Ovary (tissue), 9 donors: ENCODE data around the gene SLC15A1. TPM values are rescaled to one million over a fixed set of nuclear protein-coding genes. Genes with fewer than 3 reads are reported as not detected.

Source experiments
- DNase-seq, 5 donors: peaks; one replicate each; pipeline ENCODE4 v3.0.0-alpha.2; 2019 to 2020
- H3K27ac ChIP-seq, 2 donors: fragments of 200-600 bp; one replicate each; pipeline versions ENCODE4 v1.5.1 to v1.8.0; 2019 to 2022
- H3K27me3 ChIP-seq: fragments of 200-600 bp; one replicate; pipeline ENCODE4 v1.8.0; 2022
- H3K36me3 ChIP-seq: fragments of 200-600 bp; sonication (generic); one replicate; pipeline ENCODE4 v1.5.1; 2019
- H3K4me1 ChIP-seq: one replicate; pipeline ENCODE4 v1.8.1; 2013; ENCODE audit warnings: mild to moderate bottlenecking, moderate library complexity; ENCODE audit not compliant: insufficient read depth
- H3K4me3 ChIP-seq: fragments of 200-600 bp; sonication (generic); one replicate; pipeline ENCODE4 v1.5.1; 2017
- H3K9me3 ChIP-seq, 2 donors: fragments of 200-600 bp in 1 of 2; sonication (generic) in 1 of 2; one replicate each; pipeline versions ENCODE4 v1.5.1 to v1.8.1; 2013 to 2019; ENCODE audit warnings: mild to moderate bottlenecking in 1 of 2, moderate library complexity in 1 of 2
- EP300 ChIP-seq: sonication (generic); formaldehyde crosslinking; IDR thresholded peaks from one replicate; pipeline ENCODE4 v1.6.1; 2017; ENCODE audit warnings: antibody characterized with exemption
- POLR2A ChIP-seq: fragments of 450-650 bp; IDR thresholded peaks from one replicate; pipeline ENCODE4 v1.6.1; 2017; ENCODE audit warnings: antibody characterized with exemption, mild to moderate bottlenecking, moderate library complexity
- WGBS, 3 donors: extraction: QIAGEN DNeasy Blood & Tissue Kit in 1 of 3; methylation state at CpG; one replicate each; pipeline versions ENCODE4 v1.1.5 to v1.1.7; 2013 to 2017; 5-methylcytosine and 5-hydroxymethylcytosine counted together
- intact Hi-C, 4 donors: fragments of 100-400 bp; cut with DNase I; formaldehyde crosslinking; loops; one replicate each; pipeline versions ENCODE4 v1.11.0 to v1.15.1; 2022 to 2023
- polyA plus RNA-seq, 2 donors: library from polyadenylated mRNA; stranded (reverse); fragments of 200-250 nt in 1 of 2; fragments of 350-450 nt in 1 of 2; fragmentation: Illumina TruSeq in 1 of 2; extraction: RNeasy Lipid Tissue Mini Kit (QIAGEN cat#74804) in 1 of 2; gene quantifications; one replicate each; pipeline ENCODE4 v1.2.3, GENCODE V29; 2013 to 2014
- total RNA-seq, 7 donors: library from RNA; depleted of rRNA in 2 of 7; stranded (reverse); fragments of >200 nt in 2 of 7; fragmentation: NEBNext Ultra II Directional in 3 of 7; extraction: Animal tissue kit (Norgen Biotek cat#: 25700) in 3 of 7; gene quantifications; one replicate each; pipeline versions ENCODE4 v1.1.0 to v1.2.4, GENCODE V29; 2016 to 2023
- TF ChIP-seq, protein P1 (sequence below), 3 donors: fragments of 450-650 bp in 2 of 3; fragments of 200-600 bp in 1 of 3; IDR thresholded peaks; one replicate each; pipeline versions ENCODE4 v1.5.1 to v1.8.0; 2016 to 2022; ENCODE audit warnings: antibody characterized with exemption in 3 of 3, mild to moderate bottlenecking in 1 of 3
- donor health status: DM: no; HTN: no; CAD: no; lungs with moderate emphysema.
- donor health status: DM: no; HTN: no; CAD: no.
- donor health status: Bipolar disorder and iron deficiency.
- donor health status: DM: yes; HTN: yes; CAD: no.
- donor health status: DM: no; HTN: no; CAD: no.
- donor health status: DM: yes; HTN: yes; CAD: no.

Gene SLC15A1
- total and polyA plus RNA-seq, 9 donors: 0.05 to 1.3 (median 0.13) TPM; not detected in 3

DNA sequence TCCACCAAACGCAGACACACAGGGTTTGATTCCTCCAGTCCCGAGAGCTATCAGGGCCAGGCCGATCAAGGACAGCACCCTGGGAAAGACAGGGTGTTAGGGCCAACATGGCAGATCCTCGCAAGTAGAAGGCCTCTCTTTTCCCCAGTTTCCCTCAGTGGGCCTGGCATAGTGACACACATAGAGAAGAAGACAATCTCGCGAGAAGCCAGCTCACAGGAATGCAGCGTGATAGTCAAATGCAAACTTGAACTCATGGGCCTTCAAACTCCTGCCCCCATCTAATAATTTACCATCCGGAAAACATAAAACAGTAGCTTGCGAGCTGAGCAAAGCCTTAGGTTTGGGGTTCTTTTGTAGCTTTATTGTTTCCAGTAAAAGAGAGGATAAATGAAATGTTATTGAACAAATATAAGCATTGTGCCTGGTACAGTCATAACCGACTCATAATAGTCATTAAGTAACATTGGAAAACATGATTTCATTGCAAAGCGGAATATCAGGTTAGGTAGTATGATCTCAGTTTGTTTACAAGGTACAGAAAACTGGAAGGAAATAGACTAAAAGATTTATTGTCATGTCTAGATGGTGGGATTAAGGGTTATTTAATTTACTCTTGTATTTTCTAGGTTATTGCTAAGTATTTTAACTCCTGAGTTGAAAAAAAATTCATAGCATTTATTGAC, 30.5 kb downstream of the SLC15A1 start:
- no peak for DNase-seq
- WGBS, 3 donors: 86 to 96% (median 92%) methylated on average over 11 of the region's 11 CpGs
- Histone ChIP-seq H3K9me3 (no peaks in the 10 kb centered on the region), H3K27me3 (no peaks in the 10 kb centered on the region), H3K36me3 (no peaks in the 10 kb centered on the region), H3K4me3 (no peak overlapping the region), H3K27ac (no peak overlapping the region), H3K4me1 (no peaks in the 10 kb centered on the region)
- intact Hi-C loops: no loop called here
- TF ChIP-seq POLR2A (no peak), EP300 (no peak)
- TF ChIP-seq, protein P1, sequence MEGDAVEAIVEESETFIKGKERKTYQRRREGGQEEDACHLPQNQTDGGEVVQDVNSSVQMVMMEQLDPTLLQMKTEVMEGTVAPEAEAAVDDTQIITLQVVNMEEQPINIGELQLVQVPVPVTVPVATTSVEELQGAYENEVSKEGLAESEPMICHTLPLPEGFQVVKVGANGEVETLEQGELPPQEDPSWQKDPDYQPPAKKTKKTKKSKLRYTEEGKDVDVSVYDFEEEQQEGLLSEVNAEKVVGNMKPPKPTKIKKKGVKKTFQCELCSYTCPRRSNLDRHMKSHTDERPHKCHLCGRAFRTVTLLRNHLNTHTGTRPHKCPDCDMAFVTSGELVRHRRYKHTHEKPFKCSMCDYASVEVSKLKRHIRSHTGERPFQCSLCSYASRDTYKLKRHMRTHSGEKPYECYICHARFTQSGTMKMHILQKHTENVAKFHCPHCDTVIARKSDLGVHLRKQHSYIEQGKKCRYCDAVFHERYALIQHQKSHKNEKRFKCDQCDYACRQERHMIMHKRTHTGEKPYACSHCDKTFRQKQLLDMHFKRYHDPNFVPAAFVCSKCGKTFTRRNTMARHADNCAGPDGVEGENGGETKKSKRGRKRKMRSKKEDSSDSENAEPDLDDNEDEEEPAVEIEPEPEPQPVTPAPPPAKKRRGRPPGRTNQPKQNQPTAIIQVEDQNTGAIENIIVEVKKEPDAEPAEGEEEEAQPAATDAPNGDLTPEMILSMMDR (IDR thresholded peaks at IDR 0.05): no peak

DNA sequence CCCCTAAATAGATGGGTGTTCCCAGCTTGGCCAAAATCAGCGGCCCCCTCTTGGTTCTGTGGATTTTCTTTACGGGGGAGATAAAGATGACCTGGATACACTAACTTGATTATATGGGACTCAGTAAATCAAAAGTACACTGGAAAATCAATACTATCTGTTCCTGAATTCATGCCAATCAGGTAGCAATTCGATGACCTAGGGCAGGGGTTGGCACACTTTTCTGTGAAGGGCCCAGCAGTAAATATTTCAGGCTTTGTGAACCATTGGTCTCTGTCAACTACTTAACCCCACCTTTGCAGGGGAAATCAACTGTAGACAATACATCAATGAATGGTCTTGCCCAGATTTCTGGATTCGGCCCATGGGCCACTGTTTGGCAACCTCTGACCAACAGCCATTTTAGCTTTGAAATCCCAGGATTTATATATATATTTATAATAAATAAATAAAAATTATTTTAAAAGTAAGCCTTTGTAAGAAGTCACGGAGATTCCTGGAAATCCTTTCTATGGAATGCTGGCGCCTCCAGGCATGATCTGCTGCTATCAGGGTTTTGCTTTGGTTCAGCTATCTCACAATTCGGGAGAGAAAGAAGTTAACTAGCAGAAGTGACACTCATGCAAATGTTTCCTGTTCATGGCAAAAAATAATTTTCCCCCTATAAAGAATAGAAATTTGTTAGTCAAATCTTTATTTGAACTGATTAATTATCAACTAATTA, 32.8 kb downstream of the SLC15A1 start:
- WGBS, 3 donors: 67 to 81% (median 74%) methylated on average over 7 of the region's 7 CpGs
- no peaks in the 10 kb centered on the region for H3K27me3 ChIP-seq
- no peaks in the 10 kb centered on the region for H3K9me3 ChIP-seq
- intact Hi-C loops: no loop called here
- no peak for DNase-seq
- TF ChIP-seq POLR2A (no peak), EP300 (no peak)
- TF ChIP-seq, protein P1 (IDR thresholded peaks at IDR 0.05): no peak
- H3K4me1 ChIP-seq: no peaks in the 10 kb centered on the region
- no peaks in the 10 kb centered on the region for H3K36me3 ChIP-seq
- H3K4me3 ChIP-seq: no peak overlapping the region
- no peak overlapping the region for H3K27ac ChIP-seq

DNA sequence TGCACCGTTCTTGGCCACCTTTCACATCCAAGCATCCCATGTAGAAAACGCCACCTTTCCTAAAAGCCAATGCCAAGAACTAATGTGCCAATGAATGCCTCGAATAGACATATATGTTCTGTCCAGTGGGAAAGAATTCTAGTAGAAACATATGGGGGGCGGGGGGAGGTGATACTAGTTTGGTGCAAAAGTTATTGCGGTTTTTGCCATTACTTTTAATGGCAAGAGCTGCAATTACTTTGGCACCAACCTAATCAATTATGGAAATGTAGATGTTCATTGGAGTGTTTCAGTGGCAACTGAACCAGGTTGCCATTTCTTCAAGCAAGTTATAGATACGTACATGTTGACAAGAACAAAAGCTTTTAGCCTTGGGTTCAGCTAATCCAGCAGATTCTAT, 34.6 kb downstream of the SLC15A1 start:
- Histone ChIP-seq H3K36me3 (no peaks in the 10 kb centered on the region), H3K9me3 (no peaks in the 10 kb centered on the region), H3K4me1 (no peaks in the 10 kb centered on the region), H3K27ac (no peak overlapping the region), H3K4me3 (no peak overlapping the region), H3K27me3 (no peaks in the 10 kb centered on the region)
- DNase-seq: no peak
- TF ChIP-seq POLR2A (no peak), EP300 (no peak)
- TF ChIP-seq, protein P1 (IDR thresholded peaks at IDR 0.05): no peak
- intact Hi-C loops: no loop called here
- WGBS, 3 donors: 91 to 93% (median 91%) methylated on average over 6 of the region's 6 CpGs

DNA sequence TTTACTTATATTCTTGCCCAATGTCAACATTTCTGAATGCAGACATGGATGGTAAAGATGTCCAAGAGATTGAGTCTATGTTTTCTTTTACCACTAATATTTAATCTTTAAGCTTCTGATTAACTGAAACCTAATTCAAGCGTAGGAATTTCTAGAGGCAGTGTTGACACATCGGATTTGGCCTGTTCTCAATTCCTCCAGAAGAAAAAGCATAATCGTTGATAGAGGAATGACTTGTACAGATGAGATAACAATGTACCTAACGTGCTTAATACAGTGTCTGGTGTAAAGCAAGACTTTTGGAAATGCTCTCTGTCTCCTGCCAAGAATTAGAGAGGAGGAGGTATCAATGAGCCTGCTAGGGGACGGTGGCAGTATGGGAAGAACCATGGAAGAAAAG, 35.2 kb downstream of the SLC15A1 start:
- TF ChIP-seq POLR2A (no peak), EP300 (no peak)
- TF ChIP-seq, protein P1 (IDR thresholded peaks at IDR 0.05): no peak
- 44 to 51% (median 47%) methylated on average over 5 of the region's 5 CpGs for WGBS, 3 donors

More for the DNA sequence above, 35.2 kb downstream of the SLC15A1 start:
- no peak overlapping the region for H3K27ac ChIP-seq
- H3K9me3 ChIP-seq: no peaks in the 10 kb centered on the region
- no peaks in the 10 kb centered on the region for H3K27me3 ChIP-seq
- DNase-seq: no peak
- intact Hi-C loops: no loop called here
- H3K4me3 ChIP-seq: no peak overlapping the region
- no peaks in the 10 kb centered on the region for H3K4me1 ChIP-seq
- H3K36me3 ChIP-seq: no peaks in the 10 kb centered on the region
